Endothelial cell (in vitro differentiated cells): Measurements from ENCODE around the gene CORO6. TPM values are rescaled to one million over a fixed set of nuclear protein-coding genes. Genes with fewer than 3 reads are reported as not detected.

Experiments used
- DNase-seq: peaks from one replicate; pipeline ENCODE4 v3.0.0; 2021; ENCODE audit warnings: low spot score
- H3K27ac Mint-ChIP-seq: one replicate; pipeline ENCODE4 v1.8.0; 2021; ENCODE audit warnings: mixed read lengths, inconsistent platforms; ENCODE audit not compliant: unreplicated experiment
- H3K27me3 Mint-ChIP-seq: one replicate; pipeline ENCODE4 v1.8.0; 2021; ENCODE audit warnings: mild to moderate bottlenecking, moderate library complexity, mixed read lengths, inconsistent platforms; ENCODE audit not compliant: unreplicated experiment
- H3K36me3 Mint-ChIP-seq: one replicate; pipeline ENCODE4 v1.8.0; 2021; ENCODE audit warnings: mild to moderate bottlenecking, low read depth, mixed read lengths, inconsistent platforms; ENCODE audit not compliant: unreplicated experiment
- H3K4me1 Mint-ChIP-seq: one replicate; pipeline ENCODE4 v1.8.0; 2021; ENCODE audit warnings: mild to moderate bottlenecking, mixed read lengths, inconsistent platforms; ENCODE audit not compliant: unreplicated experiment
- H3K4me3 Mint-ChIP-seq: one replicate; pipeline ENCODE4 v1.8.0; 2021; ENCODE audit warnings: mild to moderate bottlenecking, mixed read lengths, inconsistent platforms; ENCODE audit not compliant: unreplicated experiment
- H3K9me3 Mint-ChIP-seq: one replicate; pipeline ENCODE4 v1.8.0; 2021; ENCODE audit warnings: mixed read lengths, inconsistent platforms; ENCODE audit not compliant: unreplicated experiment
- total RNA-seq: library from RNA; stranded (reverse); fragmentation: NEBNext Ultra II Directional; extraction: Animal tissue kit (Norgen Biotek cat#: 25700); gene quantifications from one replicate; pipeline ENCODE4 v1.2.1, GENCODE V29; 2021; ENCODE audit not compliant: unreplicated experiment
- TF ChIP-seq, protein P1 (sequence below): fragments of 200-600 bp; sonication (generic); IDR thresholded peaks from one replicate; pipeline ENCODE4 v1.5.0; 2021; ENCODE audit warnings: antibody characterized with exemption; ENCODE audit not compliant: unreplicated experiment

The CORO6 gene
- total RNA-seq, 1 donor from 2014 or later: 13.0 TPM

DNA sequence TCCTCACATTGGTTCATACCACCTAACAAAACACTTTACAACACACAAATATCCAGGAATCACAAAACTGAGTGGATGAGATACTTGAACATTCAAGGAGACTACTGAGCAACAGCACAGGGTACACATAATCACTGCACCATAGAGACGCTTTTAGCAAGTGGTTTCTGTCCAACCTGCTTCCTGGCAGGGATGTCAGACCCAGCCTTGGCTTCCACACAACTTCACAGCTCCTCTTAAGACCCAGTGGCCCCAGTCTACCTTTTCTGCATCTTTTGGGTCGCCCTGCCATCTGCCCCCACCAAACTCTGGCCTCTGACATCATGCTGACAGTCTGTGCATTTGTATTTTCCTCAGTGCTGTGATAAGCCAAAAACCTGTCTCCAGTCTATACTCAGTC is 5.9 kb upstream of the CORO6 start:
- no peak for DNase-seq
- no peak overlapping the region for H3K27ac Mint-ChIP-seq
- TF ChIP-seq, protein P1, sequence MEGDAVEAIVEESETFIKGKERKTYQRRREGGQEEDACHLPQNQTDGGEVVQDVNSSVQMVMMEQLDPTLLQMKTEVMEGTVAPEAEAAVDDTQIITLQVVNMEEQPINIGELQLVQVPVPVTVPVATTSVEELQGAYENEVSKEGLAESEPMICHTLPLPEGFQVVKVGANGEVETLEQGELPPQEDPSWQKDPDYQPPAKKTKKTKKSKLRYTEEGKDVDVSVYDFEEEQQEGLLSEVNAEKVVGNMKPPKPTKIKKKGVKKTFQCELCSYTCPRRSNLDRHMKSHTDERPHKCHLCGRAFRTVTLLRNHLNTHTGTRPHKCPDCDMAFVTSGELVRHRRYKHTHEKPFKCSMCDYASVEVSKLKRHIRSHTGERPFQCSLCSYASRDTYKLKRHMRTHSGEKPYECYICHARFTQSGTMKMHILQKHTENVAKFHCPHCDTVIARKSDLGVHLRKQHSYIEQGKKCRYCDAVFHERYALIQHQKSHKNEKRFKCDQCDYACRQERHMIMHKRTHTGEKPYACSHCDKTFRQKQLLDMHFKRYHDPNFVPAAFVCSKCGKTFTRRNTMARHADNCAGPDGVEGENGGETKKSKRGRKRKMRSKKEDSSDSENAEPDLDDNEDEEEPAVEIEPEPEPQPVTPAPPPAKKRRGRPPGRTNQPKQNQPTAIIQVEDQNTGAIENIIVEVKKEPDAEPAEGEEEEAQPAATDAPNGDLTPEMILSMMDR: no peak
- peaks cover 47% of the 10 kb centered on the region for H3K36me3 Mint-ChIP-seq
- no peaks in the 10 kb centered on the region for H3K27me3 Mint-ChIP-seq
- H3K9me3 Mint-ChIP-seq: no peaks in the 10 kb centered on the region
- no peak overlapping the region for H3K4me3 Mint-ChIP-seq
- peaks cover under 1% of the 10 kb centered on the region for H3K4me1 Mint-ChIP-seq

- Mint-ChIP-seq H3K27me3 (no peaks in the 10 kb centered on the region), H3K36me3 (peaks cover 47% of the 10 kb centered on the region), H3K4me1 (peaks cover 3% of the 10 kb centered on the region), H3K9me3 (no peaks in the 10 kb centered on the region), H3K4me3 (no peak overlapping the region), H3K27ac (no peak overlapping the region)
- TF ChIP-seq, protein P1: no peak
- no peak for DNase-seq
Observed at GRCh38 chr17:29627951-29628350, 5.2 kb upstream of the CORO6 start.

GRCh38 chr17:29625037-29625750 is 2.5 kb upstream of the CORO6 start:
- H3K4me3 Mint-ChIP-seq: no peak overlapping the region
- TF ChIP-seq, protein P1: no peak
- no peaks in the 10 kb centered on the region for H3K9me3 Mint-ChIP-seq
- H3K4me1 Mint-ChIP-seq: peaks cover 6% of the 10 kb centered on the region
- H3K27ac Mint-ChIP-seq: no peak overlapping the region
- no peak for DNase-seq
- H3K36me3 Mint-ChIP-seq: peaks cover 21% of the 10 kb centered on the region
- peaks cover 17% of the 10 kb centered on the region for H3K27me3 Mint-ChIP-seq

DNA sequence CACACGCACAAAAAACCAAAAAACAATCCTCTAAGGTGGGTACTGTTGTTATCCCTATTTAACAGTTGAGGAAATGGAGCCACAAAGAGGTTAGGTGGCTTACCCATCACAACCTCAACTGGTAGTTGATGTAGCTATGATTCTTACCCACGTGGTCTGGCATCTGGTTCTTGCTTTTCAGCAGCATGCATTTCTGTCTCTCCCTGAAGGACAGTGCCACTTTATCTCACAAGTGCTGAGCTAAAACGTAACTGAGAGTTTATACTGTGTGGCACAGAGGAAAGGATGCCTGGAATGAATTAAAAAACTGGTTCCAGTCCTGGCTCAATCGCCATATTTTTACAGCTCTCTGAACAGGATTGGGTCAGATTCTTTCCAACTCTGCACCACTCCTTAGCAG is 1.9 kb upstream of the CORO6 start:
- Mint-ChIP-seq H3K9me3 (no peaks in the 10 kb centered on the region), H3K36me3 (peaks cover 17% of the 10 kb centered on the region), H3K4me1 (peaks cover 6% of the 10 kb centered on the region), H3K4me3 (no peak overlapping the region), H3K27me3 (peaks cover 18% of the 10 kb centered on the region), H3K27ac (no peak overlapping the region)
- no peak for DNase-seq
- TF ChIP-seq, protein P1: no peak

DNA sequence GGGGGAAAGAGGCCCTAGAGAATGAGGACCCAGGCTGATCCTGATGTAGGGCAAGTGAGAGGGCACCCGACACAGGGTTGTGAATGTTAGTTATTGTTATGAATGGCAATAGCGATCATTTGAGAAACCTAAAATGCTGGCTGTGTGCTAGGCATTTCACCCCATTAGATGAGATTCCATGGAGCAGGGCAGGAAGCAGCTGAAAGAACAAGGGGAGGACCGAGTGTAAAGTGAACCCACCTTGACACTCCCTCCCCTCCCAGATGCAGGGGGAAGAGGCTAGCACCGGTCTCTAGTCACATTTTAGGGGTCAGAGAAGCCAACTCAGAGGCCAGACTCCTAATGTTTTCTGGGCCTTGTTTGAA is 553 bp upstream of the CORO6 start:
- peaks cover 6% of the 10 kb centered on the region for H3K4me1 Mint-ChIP-seq
- H3K27ac Mint-ChIP-seq: no peak overlapping the region
- no peaks in the 10 kb centered on the region for H3K9me3 Mint-ChIP-seq
- DNase-seq: no peak
- H3K36me3 Mint-ChIP-seq: peaks cover 7% of the 10 kb centered on the region
- H3K27me3 Mint-ChIP-seq: peaks cover 20% of the 10 kb centered on the region
- TF ChIP-seq, protein P1: no peak
- H3K4me3 Mint-ChIP-seq: peak overlapping the region; percentile 16
